ENCODE measurements around the gene THOP1. TPM values are rescaled to one million over a fixed set of nuclear protein-coding genes. Genes with fewer than 3 reads are reported as not detected.

Gene THOP1
- total RNA-seq, 1 experiment from 2014 or later: 114 TPM

- peaks cover 6% of the 10 kb centered on the region for H3K9me3 Mint-ChIP-seq (ENCODE audit: unreplicated experiment)
- POLR2A ChIA-PET: interaction anchor here (0.5 to 2.7 kb wide), 12 partner anchors 10 to 214 kb away, joined by 3 to 11 read pairs (median 4); partner anchors contain the start of genes SGTA, ZNF554 and ZNF57
- TSS peak; percentile 86 for BruUV-seq (replicated peaks)
- DNase-seq (ENCODE audit: unreplicated experiment): peak; percentile 100
- peak within 1 kb of the TSS; percentile 83 for H3K4me3 Mint-ChIP-seq (ENCODE audit: unreplicated experiment)
- CTCF ChIA-PET: interaction anchor here (0.7 to 0.9 kb wide), 4 partner anchors 8 to 148 kb away, joined by 3 to 4 read pairs (median 4); no protein-coding TSS in a partner anchor
- no peaks in the 10 kb centered on the region for H3K36me3 Mint-ChIP-seq (ENCODE audit: insufficient read depth, unreplicated experiment)
- peak; percentile 27 for TF ChIP-seq CTCF (IDR thresholded peaks at IDR 0.05; ENCODE audit: unreplicated experiment)
- H3K27me3 Mint-ChIP-seq (ENCODE audit: insufficient read depth, unreplicated experiment): no peaks in the 10 kb centered on the region
- H3K27ac Mint-ChIP-seq (ENCODE audit: low read depth, unreplicated experiment): peak within 1 kb of the TSS; percentile 86
- peaks cover 6% of the 10 kb centered on the region for H3K4me1 Mint-ChIP-seq (ENCODE audit: insufficient read depth, unreplicated experiment)
- intact Hi-C loops (cut with micrococcal nuclease): no loop called here
These were observed 55.8 kb downstream of the THOP1 start, which contains the start of gene ZNF555 for GRCh38 chr19:2840794-2841791. Gene ZNF555, plus strand, starts transcription at chr19:2841475. Its CDS starts 98 bp downstream, at chr19:2841573.

GRCh38 chr19:2841855-2842574 lies 56.7 kb downstream of the THOP1 start:
- Mint-ChIP-seq H3K27ac (ENCODE audit: low read depth, unreplicated experiment) (no peak overlapping the region), H3K9me3 (ENCODE audit: unreplicated experiment) (peaks cover 3% of the 10 kb centered on the region), H3K4me3 (ENCODE audit: unreplicated experiment) (peak overlapping the region; percentile 83), H3K27me3 (ENCODE audit: insufficient read depth, unreplicated experiment) (no peaks in the 10 kb centered on the region), H3K4me1 (ENCODE audit: insufficient read depth, unreplicated experiment) (peaks cover 6% of the 10 kb centered on the region), H3K36me3 (ENCODE audit: insufficient read depth, unreplicated experiment) (no peaks in the 10 kb centered on the region)
- ChIA-PET POLR2A (interaction anchor here (0.9 to 2.7 kb wide), 11 partner anchors 9 to 215 kb away, joined by 3 to 11 read pairs (median 5); partner anchors contain the start of genes SGTA, ZNF554 and ZNF57), CTCF (interaction anchor here (0.7 to 0.9 kb wide), 2 partner anchors 22 to 46 kb away, joined by 3 read pairs; no protein-coding TSS in a partner anchor)
- no peak for DNase-seq (ENCODE audit: unreplicated experiment)
- TF ChIP-seq CTCF (IDR thresholded peaks at IDR 0.05; ENCODE audit: unreplicated experiment): no peak
- BruUV-seq (replicated peaks): no TSS peak
- intact Hi-C loops (cut with micrococcal nuclease): no loop called here

- peaks cover 11% of the 10 kb centered on the region for H3K9me3 Mint-ChIP-seq (ENCODE audit: unreplicated experiment)
- H3K4me1 Mint-ChIP-seq (ENCODE audit: insufficient read depth, unreplicated experiment): peaks cover 6% of the 10 kb centered on the region
- BruUV-seq (replicated peaks): no TSS peak
- intact Hi-C loops (cut with micrococcal nuclease): no loop called here
- no peak overlapping the region for H3K4me3 Mint-ChIP-seq (ENCODE audit: unreplicated experiment)
- peaks cover 11% of the 10 kb centered on the region for H3K36me3 Mint-ChIP-seq (ENCODE audit: insufficient read depth, unreplicated experiment)
- no peaks in the 10 kb centered on the region for H3K27me3 Mint-ChIP-seq (ENCODE audit: insufficient read depth, unreplicated experiment)
- CTCF ChIA-PET: no interaction called here
- H3K27ac Mint-ChIP-seq (ENCODE audit: low read depth, unreplicated experiment): no peak overlapping the region
- DNase-seq (ENCODE audit: unreplicated experiment): no peak
- POLR2A ChIA-PET: no interaction called here
- no peak for TF ChIP-seq CTCF (IDR thresholded peaks at IDR 0.05; ENCODE audit: unreplicated experiment)
These were observed 59.8 kb downstream of the THOP1 start for GRCh38 chr19:2845107-2845506.

Measured in MCF 10A (cell line).